Eye (tissue), 1 donor: Measurements from ENCODE around the gene PSMC3.

Experiments
- DNase-seq: peaks from one replicate; pipeline ENCODE4 v3.0.0-alpha.2; 2015

The PSMC3 gene

GRCh38 chr11:47393163-47394049, 32.8 kb downstream of the PSMC3 start:
- DNase-seq: no peak

GRCh38 chr11:47392546-47393162, 33.6 kb downstream of the PSMC3 start:
- DNase-seq: no peak

- DNase-seq: no peak
Observed at GRCh38 chr11:47391711-47392432, 34.4 kb downstream of the PSMC3 start.

- no peak for DNase-seq
Observed at GRCh38 chr11:47391077-47391583, 35.1 kb downstream of the PSMC3 start.

GRCh38 chr11:47390422-47390760, 35.8 kb downstream of the PSMC3 start:
- DNase-seq: no peak

- DNase-seq: no peak
Observed at GRCh38 chr11:47389577-47390421, 36.4 kb downstream of the PSMC3 start.

GRCh38 chr11:47388697-47389576, 37.3 kb downstream of the PSMC3 start:
- no peak for DNase-seq

- no peak for DNase-seq
Observed at GRCh38 chr11:47387944-47388696, 38.1 kb downstream of the PSMC3 start.

- DNase-seq: no peak
Observed at GRCh38 chr11:47384498-47384897, 41.7 kb downstream of the PSMC3 start.

- DNase-seq: no peak
Observed at GRCh38 chr11:47383071-47383470, 43.2 kb downstream of the PSMC3 start.

- DNase-seq: no peak
Observed at GRCh38 chr11:47380078-47380477, 46.2 kb downstream of the PSMC3 start.

- no peak for DNase-seq
Observed at GRCh38 chr11:47379317-47379716, 46.9 kb downstream of the PSMC3 start.

GRCh38 chr11:47378836-47379170, 47.4 kb downstream of the PSMC3 start:
- DNase-seq: no peak

GRCh38 chr11:47378010-47378835, 48.0 kb downstream of the PSMC3 start, which contains the start of gene SPI1:
Gene SPI1 (minus strand): TSS chr11:47378547. CDS start chr11:47378353, 194 bp downstream.
- DNase-seq: no peak

- no peak for DNase-seq
Observed at GRCh38 chr11:47377571-47378009, 48.6 kb downstream of the PSMC3 start.

GRCh38 chr11:47376525-47377371, 49.5 kb downstream of the PSMC3 start:
- no peak for DNase-seq

GRCh38 chr11:47376107-47376524, 50.1 kb downstream of the PSMC3 start:
- DNase-seq: peak; percentile 34

- no peak for DNase-seq
Observed at GRCh38 chr11:47375546-47376085, 50.6 kb downstream of the PSMC3 start.
